HG03460 (cell line): Measurements from ENCODE around the gene FDXR.
"Not testable (repeated sequence)": the region's sequence is repeated elsewhere in the genome, so short reads cannot be mapped to it uniquely, and the experiment has no call there.

Experiments
- ATAC-seq: cut with Tn5 transposase; IDR thresholded peaks from one replicate; pipeline ENCODE4 v1.9.1; 2021; ENCODE audit not compliant: unreplicated experiment

FDXR gene

GRCh38 chr17:74873037-74873873 is 461 bp upstream of the FDXR start:
- ATAC-seq: peak; percentile 87

GRCh38 chr17:74871356-74872076 is 1.3 kb downstream of the FDXR start:
- ATAC-seq: no peak

- no peak for ATAC-seq
These were observed 2.3 kb downstream of the FDXR start for GRCh38 chr17:74870512-74870911.

GRCh38 chr17:74870028-74870427 is 2.8 kb downstream of the FDXR start:
- ATAC-seq: not testable (repeated sequence)

- ATAC-seq: no peak
These were observed 3.9 kb downstream of the FDXR start for GRCh38 chr17:74868908-74869255.

GRCh38 chr17:74868251-74868907 is 4.4 kb downstream of the FDXR start:
- no peak for ATAC-seq

- no peak for ATAC-seq
These were observed 6.5 kb downstream of the FDXR start for GRCh38 chr17:74866198-74866835.

GRCh38 chr17:74865504-74866197 is 7.1 kb downstream of the FDXR start:
- ATAC-seq: no peak

GRCh38 chr17:74864866-74865395 is 7.9 kb downstream of the FDXR start:
- no peak for ATAC-seq

- ATAC-seq: no peak
These were observed 8.4 kb downstream of the FDXR start for GRCh38 chr17:74864297-74864865.

GRCh38 chr17:74863420-74864296 is 9.1 kb downstream of the FDXR start:
- ATAC-seq: no peak

GRCh38 chr17:74862919-74863318 is 9.9 kb downstream of the FDXR start:
- no peak for ATAC-seq

- no peak for ATAC-seq
These were observed 10.5 kb downstream of the FDXR start for GRCh38 chr17:74862108-74862901.

- ATAC-seq: no peak
These were observed 11.1 kb downstream of the FDXR start for GRCh38 chr17:74861662-74862107.

- ATAC-seq: no peak
These were observed 11.7 kb downstream of the FDXR start for GRCh38 chr17:74860872-74861661.

GRCh38 chr17:74860229-74860871 is 12.4 kb downstream of the FDXR start:
- ATAC-seq: no peak
